NCI-H526 treated with DMSO at 0.1 percent for 48 hours (cell line): ENCODE measurements around the gene PGLYRP2.
A peak's percentile ranks its signal among the peaks of the same experiment; 100 is the strongest.

Source experiments
- DNase-seq: peaks from one replicate; lab custom pipeline; 2025; lab: John Stamatoyannopoulos, UW

The PGLYRP2 gene

DNA sequence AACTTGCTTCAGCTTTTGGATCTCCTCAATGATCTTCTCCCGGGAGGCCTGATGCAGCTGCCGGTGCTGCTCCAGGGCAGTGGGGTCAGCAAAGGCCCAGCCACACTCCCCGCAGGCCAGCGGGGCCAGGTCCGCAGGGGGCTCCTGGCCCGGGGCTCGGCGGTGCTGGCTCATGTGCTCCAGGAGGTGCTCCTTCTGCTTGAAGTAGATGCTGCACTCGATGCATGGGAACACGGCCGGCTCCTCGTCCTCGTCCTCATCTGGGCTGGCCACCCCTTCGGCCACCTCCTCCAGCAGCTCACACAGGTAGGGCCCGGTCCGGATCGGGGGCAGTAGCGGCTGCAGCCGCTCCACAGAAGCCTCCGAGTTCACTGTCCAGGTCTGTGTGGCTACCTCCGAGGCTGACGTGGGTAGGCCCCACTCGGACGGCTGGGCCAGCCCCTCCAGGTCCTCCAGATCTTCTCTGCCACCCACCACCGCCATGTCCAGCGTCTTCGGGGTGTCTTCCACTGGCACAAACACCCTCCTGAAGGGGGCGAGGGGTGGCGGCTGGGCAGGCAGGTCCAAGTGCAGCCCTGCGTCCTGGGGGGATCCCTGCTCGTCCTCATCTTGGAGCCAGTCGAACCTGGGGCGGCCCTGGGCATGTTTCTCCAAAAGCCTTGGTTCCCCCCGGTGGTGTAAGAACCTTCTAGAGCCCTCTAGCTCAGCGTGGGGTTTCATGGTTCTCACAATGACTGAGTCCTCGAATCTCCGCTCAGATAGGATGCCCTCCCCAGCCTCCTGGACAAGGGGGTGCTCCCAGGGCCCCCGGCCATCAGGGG, 39.3 kb downstream of the PGLYRP2 start:
- no peak for DNase-seq

DNA sequence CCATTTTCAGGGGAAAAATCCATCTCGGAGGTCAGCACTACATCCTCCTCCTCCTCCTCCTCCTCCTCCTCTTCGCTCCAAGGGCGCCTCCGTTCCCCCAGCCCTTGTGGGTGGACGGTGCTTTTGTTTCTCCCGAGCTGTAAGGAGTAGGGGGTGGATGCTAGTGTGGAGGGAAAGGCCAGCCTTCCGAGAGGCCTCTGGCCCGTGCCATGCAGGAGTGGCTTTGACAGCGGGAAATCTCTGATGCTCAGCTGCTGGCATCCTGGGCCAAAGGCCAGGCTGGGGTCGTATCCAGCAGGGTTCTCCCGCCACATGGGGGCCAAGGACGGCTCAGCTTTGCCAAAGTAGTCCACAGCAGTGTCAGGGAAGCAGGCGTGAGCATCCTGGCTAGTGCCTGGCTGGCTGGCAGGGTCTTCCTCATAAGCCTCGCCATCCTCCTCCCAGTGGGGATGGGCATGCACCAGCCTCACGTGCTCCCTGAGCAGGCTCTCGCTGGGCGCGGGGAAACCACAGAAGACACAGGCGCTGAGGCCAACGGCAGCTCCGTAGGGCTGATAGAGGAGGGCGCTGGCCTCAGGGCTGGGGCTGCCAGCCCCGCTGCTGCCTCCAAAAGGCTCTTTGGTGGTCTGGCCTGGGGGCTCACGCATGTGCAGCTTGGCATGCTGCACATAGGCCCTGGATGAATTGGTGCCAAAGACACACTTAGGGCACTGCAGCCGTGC, 40.1 kb downstream of the PGLYRP2 start:
- DNase-seq, result no peak

DNA sequence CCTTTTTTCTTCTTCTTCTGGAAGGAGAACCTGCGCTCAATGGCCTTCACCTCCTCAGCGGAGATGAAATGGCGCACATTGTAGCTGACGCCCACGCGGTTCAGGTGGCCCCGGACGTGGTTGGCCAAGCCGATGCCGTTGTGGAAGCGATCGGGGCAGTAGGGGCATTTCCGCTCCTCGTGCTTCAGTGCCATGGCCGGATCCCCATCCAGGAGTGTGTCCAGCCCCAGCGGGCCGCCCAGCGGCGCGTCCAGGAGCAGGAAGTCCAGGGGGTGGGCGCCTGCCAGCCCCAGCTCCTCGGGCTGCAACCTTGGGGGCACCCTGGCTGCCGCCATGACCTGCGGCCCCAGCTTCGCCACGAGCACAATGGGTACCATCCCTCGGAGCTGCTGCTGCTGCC, 40.7 kb downstream of the PGLYRP2 start:
- DNase-seq, result no peak

DNA sequence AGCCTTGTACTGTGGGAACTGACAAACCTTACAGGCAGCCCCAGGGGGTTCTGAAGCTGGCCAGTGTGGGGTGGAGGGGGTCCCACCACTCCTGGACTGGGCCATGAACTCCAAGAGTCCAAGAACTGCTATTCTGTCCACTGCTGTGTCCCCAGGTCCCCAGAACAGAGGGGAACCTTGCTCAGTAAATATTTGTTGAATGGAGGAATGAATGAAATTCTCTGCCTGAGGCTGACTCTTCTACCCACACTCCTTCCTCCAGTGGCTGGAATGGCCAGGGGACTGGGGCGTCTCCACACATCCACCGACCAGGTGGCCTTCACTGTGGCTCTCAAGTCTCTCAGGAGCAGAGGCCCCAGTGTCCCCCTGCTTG, 41.2 kb downstream of the PGLYRP2 start:
- DNase-seq, result no peak

DNA sequence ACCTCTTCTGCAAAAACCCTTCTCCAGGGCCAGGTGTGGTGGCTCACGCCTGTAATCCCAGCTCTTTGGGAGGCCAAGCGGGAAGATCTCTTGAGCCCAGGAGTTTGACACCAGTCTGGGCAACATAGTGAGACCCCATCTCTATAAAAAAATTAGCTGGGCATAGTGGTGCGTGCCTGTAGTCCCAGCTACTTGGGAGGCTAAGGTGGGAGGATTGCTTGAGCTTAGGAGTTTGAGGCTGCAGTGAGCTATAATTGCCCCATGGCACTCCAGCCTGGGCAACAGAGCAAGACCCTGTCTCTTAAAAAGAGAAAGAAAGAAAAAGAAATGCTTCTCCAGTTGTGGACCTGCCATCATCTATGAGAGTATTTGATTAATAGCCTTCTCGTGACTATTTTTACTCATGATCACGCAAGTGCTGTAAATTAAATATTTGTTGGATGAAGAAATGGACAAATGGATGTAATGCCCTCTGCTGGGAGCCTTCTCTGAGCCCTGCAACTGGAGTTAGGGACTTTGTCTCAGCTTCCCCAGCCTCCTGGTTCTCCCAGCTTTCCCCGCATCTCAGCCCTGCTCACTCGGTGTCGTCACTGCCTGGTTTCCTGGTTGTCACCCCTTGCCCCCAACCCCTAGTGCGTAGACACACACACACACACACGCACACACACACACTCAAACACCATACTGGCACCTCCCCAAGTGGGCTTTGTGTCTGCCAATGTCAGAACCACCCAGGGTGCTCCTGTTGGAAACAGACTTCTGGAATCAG, 41.8 kb downstream of the PGLYRP2 start:
- DNase-seq, result no peak

DNA sequence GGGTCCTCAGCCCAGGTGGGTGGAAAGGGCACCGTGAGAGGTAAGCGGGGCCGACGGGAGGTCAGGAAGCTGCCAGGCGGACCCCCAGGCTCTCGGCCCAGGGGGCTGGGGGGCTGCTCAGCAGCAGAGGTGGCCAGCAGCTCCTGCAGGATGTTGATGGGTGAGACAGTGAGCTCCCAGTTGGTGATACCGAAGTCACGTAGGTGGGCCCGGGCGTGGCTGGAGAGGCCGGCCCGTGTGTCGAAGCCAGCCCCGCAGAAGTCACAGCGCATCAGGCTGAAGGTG, 42.5 kb downstream of the PGLYRP2 start:
- no peak for DNase-seq

DNA sequence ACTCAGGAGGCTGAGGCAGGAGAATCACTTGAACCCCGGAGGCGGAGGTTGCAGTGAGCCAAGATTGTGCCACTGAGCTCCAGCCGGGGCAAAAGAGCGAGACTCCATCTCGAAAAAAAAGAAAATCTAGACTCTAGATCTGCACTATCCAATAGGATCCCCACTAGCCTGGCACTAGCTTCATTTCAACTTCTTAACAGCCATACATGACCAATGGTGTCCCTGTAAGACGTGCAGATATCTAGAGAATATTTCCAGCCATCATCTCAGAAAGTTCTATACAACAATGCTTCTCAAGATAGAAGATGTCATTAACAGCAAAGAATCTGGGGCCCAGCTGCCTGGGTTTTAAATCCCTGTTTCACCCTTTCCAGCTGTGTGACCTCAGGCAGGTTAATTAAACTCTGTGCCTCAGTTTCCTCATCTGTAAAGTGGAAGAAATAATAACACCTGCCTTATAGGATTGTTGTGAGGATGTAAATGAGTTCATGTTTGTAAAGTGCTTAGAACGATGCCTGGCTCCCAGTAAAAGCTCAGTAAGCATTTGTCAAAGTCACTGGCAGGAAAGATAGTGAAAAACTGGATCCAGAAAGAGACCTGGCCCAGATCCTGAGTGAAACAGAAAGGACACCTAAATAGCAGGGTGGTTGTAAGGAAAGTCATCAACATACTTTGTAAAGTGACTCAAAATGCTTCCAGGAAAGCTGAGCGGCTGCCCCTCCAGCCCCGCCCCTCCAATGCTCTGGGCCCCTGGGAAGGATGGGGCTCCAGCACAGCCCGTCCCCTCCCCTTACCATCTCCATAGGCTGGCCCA, 43.1 kb downstream of the PGLYRP2 start:
- DNase-seq, result no peak

DNA sequence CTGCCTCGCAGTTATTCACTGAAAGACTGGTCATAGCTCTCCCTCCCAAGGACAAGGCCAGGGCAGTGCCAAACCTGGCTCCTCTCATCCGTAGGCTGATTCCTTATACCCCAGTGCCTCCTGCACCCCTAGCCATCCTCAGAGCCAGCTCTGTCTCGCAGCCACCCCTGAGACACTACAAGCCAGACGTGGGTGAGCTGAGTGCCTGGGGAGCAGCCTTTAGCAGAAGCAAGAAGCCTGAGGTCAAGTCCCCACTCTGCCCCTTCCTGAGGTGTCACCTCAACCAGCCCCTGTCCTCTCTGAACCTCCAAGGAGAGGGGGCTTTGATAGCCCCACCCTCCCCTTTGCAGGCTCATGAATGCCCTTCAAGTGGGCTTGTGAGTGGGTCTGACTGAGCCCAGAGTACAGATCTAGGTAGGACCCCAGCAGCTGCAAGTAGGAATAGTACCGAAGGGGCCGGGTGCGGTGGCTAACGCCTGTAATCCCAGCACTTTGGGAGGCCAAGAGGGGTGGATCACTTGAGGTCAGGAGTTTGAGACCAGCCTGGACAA, 45.7 kb downstream of the PGLYRP2 start:
- no peak for DNase-seq

DNA sequence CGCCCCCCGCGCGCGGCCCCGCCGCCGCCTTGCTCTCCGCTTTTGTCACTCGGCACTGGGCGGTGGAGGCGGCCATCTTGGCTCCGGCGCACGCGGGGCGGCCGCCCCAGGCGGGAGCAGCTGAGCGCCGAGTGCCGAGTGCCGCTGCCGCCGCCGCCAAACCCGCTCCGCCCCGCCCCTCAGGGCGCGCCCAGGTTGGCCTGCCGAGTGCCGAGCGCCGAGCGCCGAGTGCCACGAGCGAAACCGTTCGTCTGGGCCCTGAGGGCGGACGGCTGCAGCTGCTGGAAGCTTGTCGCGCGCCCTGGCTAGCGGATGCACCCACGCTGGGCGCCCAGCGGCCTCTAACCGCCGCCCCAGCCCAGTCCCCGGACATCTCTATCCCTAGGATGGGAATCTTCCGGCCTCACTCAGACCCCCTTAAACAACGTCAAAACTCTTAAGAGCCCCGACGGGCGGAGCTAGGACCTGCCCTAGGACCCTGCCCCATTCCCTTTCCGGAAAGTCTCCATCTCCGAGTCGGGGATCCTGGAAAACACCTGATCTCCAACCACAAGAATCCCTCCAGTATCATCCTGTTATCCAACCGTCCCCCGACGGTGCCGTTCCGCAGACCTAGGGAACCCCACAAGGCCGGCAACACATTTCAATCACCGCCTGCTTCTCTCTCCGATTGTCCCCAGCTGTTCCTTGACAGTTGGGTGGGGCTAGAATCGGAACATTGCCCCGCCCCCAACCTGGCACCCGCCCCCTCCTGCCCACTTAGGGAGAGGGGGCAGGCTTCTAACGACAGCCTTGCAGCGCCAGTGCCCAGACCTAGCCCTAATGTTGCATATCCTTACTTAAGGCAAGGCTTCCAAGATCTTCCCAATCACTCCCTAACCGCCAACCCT, 46.4 kb downstream of the PGLYRP2 start:
- peak; percentile 46 for DNase-seq

DNA sequence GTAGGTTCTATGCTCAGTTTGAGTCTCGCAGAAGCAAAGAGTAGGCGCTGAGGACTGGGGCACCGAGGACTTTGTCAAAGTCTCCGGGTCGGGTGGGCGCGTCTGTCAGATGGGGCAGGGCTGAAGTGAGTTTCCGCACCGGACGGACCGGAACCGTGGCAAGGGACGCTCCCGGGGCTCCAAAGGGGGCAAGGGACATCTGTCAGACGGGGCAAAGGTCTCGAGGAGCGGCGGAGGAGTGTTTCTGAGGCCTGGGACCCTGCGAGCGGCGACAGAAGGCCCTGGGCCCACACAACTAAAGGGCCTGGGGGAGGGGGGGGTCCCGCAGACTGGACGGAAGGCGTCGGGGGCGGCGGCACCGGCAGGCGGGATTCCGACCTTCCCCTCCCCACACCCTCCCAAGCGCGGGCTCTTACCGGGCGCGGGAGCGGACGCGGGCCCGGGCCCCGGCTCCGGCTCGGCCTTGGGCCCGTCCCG, 47.2 kb downstream of the PGLYRP2 start:
- no peak for DNase-seq

DNA sequence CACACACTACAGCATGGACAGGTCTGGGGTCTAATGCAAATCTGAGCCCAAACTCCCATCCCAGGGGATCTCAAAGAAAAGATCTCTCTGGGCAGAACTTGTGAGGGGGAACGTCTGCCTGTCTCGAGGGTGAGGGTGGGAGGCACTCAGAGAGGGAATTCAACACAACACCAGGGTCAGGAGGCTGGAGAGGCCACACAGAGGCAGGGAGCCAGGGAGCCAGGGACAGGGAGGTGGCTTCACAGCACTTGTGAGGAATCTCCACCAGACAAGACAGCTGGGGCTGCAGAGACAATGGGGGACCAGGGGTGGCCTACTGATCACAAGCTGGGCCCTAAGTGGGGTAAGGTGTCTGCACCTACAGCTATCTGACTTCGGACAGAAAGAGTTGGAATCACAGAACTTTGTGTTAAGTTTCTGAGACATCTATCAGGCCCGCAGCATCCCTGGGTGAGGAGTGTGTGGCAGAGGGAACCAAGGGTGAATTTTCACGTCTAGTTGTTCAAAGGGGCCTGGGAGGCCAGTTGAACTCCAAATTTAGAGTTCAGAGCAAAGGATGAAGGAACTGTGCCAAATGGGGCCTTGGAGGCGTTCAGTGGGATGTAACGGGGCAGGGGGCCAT, 47.8 kb downstream of the PGLYRP2 start:
- no peak for DNase-seq

DNA sequence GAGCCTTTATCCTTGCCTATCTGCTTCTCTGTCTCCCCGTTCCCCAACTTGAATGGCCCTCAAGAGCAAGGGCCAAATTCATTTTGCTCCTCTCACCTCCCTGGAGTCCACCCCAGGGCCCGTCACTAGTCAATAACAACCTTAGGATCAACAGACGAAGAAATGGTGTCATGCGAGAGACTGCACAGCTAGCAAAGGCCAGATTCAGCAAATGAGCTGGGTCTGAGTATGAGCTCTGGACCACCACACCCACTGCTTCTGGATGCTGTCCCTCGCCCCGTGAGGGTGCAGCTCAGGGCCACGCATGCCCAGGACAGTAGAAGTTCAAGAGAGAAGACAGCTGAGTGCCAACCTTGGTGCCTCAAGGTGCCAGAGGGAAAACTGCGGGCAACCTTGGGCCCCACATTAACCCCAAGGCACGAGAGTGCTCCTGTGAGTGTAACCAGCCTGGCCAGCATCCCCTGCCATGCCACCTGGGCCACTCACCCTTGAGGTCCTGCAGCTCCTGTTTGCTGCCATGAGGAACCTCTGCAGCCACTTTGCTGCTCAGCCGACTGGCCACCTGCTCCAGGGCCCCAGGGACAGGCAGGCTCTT, 48.7 kb downstream of the PGLYRP2 start:
- no peak for DNase-seq

DNA sequence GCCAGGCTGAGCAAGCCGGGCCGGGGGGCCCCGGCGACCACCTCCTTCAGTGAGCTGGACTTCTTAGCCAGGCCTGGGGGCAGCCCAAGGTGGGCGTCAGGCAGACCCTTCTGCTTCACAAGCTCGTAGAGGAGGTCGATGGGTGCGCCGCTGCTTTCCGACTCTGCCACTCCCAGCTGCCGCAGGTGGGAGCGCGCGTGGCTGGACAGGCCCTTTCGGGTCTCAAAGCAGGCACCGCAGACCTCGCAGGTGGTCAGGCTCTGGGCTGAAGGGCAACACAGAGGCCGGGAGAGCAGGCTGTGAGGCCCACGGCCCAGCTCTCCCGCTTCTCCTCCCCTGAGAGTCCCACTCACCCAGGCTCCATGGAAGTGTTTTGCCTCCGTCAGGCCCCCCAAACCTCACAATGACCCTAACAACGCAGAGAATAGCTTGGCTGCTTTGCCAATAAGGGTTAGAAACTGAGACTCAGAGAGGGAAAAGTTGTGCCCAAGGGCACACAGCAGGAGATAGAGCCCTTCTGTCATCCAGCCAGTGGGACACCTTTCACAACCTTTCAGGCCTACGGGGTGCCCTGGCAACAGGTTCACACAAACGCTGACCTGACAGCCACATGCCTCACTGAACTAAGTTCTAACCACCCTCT, 49.4 kb downstream of the PGLYRP2 start:
- DNase-seq, result no peak

DNA sequence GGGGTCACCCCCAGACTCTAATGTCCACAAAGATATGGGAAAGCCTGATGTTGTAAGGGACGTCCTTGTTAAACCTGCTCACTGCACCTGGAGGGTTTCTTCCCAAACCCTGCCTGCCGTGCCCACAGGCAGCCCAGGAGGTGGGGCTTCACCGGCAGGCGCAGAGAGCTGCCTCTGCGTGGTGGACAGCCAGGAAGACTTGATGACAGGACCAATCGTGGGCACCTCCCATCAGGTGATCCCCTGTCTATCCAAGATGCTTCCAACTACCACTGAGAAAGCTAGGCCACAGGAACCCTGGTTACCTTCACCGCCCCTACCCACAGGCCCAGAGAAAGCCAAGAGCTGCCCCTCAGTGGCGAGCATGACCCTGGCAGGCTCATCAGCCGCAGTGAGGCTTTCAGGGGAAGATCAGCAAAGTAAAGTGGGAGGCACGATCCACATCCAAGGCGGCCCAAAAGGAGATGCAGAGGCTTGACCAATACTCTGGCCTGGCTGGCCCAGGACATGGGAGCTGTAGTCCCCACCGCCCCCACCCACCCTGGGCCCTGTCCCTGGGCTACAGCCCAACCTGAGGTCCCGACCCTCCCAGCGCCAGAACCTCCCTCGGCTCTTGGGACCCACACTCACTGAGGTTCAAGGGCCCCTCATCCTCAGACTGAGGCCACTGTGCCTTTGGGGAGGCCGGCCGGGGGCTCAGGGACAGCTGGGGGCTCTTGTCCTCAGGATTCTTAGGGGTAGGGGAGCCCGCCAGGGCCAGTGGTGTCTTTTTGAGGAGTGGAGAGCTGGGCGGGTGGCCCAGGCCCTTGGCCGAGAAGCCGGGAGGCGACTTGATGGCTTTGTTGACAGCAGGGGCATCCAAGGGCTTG, 50.1 kb downstream of the PGLYRP2 start:
- DNase-seq, result no peak

DNA sequence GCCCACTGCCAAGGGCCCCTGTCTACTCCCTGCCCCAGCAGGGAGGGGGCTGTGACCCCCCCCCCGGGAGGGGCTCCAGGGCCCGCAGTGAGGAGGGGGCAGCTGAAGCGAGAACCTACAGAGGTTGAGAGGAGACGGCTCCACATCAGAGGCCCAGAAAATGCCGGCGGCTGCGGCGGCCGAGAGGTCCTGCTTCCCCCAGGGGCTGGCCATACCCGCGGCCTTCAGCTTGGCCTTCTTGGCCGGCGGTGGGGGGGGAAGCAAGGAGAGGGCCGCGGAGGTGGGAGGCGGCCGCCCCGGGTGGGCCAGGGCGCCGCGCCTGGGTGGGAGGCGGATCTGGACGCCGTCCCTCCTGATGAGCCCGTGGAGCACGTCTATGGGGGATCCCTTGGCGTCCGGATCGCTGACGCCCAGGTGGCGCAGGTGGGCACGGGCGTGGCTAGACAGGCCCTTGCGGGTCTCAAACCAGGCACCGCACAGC, 51.3 kb downstream of the PGLYRP2 start:
- no peak for DNase-seq

DNA sequence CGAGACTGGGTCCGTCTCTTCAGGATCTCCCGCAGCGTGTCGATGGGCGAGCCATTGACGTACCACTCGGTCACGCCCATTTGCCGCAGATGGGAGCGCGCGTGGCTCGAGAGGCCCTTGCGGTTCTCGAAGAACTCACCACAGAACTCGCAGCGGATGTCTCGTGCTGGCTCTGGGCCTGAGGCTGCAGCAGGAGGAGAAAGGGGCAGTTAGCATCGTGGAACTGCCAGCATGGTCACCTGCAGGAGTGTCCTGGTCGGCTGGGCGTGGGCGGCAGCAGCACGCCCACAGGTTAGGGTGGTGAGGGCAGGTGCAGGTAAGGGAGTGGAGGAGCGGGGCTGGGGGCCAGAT, 52.0 kb downstream of the PGLYRP2 start:
- DNase-seq, result no peak

DNA sequence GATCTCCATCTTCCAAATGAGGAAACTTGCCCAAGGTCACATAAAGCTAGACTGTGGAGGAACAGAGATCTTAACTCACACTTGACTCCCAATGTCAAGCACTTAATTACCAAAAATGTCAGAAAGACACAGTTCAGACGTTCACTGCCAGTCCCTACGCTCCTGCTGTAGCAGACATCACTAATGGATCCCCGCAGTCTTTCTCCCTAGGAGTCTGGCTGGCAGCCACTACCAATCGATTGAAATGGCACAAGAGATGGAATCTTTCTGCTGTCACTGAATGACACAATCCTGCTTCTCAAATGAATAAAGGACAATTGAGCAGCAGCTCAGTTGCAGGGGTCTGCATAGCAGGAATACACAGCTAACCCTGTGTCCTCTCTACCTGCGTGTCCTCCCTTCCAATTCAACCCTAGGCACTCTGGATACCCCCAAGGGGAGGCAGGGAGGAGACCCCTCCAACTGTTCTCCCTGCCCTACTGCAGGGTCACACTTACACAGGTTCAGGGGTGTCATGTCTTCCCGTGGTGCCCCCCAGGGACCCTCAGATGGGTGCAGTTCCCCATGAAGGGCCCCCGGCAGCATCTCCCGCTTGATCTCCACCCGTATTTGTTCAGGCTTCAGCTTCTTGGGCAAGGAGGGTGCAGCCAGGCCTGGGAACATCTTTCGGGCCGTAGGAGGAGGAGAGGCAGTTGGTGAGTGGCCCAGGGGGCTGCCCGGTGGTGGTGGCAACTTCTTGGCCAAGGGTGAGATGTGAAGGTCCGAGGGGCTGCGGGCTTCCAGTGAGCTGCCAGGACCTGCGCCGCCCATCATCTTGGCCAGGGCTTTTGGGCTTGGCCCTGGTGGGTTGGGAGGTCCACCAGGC, 52.6 kb downstream of the PGLYRP2 start:
- no peak for DNase-seq
